ENCODE results near the gene CEP68.

Gene CEP68

GRCh38 chr2:65061146-65061909 lies 5.1 kb downstream of the CEP68 start:
- no peak for DNase-seq

GRCh38 chr2:65061910-65062339 lies 5.7 kb downstream of the CEP68 start:
- no peak for DNase-seq

GRCh38 chr2:65062843-65063825 lies 6.9 kb downstream of the CEP68 start:
- DNase-seq = no peak

- DNase-seq = peak in 1 of 2 experiments; percentile 30
Observed at GRCh38 chr2:65064728-65065552, 8.7 kb downstream of the CEP68 start.

GRCh38 chr2:65067806-65068553 lies 11.8 kb downstream of the CEP68 start:
- DNase-seq = no peak

- no peak for DNase-seq
Observed at GRCh38 chr2:65069439-65069824, 13.2 kb downstream of the CEP68 start.

GRCh38 chr2:65070172-65070830 lies 14.1 kb downstream of the CEP68 start:
- DNase-seq = no peak

- DNase-seq = no peak
Observed at GRCh38 chr2:65070856-65071255, 14.6 kb downstream of the CEP68 start.

- DNase-seq = no peak
Observed at GRCh38 chr2:65071499-65072180, 15.4 kb downstream of the CEP68 start.

GRCh38 chr2:65072181-65072970 lies 16.2 kb downstream of the CEP68 start:
- DNase-seq = no peak

GRCh38 chr2:65073879-65074565 lies 17.8 kb downstream of the CEP68 start:
- no peak for DNase-seq

GRCh38 chr2:65075176-65075575 lies 19.0 kb downstream of the CEP68 start:
- no peak for DNase-seq

GRCh38 chr2:65075605-65076344 lies 19.6 kb downstream of the CEP68 start:
- DNase-seq = no peak

GRCh38 chr2:65076345-65076710 lies 20.1 kb downstream of the CEP68 start:
- DNase-seq = no peak

GRCh38 chr2:65077898-65078297 lies 21.7 kb downstream of the CEP68 start:
- no peak for DNase-seq

- no peak for DNase-seq
Observed at GRCh38 chr2:65079017-65079416, 22.8 kb downstream of the CEP68 start.

- DNase-seq = no peak
Observed at GRCh38 chr2:65081232-65081685, 25.0 kb downstream of the CEP68 start.

- no peak for DNase-seq
Observed at GRCh38 chr2:65085148-65085547, 28.9 kb downstream of the CEP68 start.

- no peak for DNase-seq
Observed at GRCh38 chr2:65092791-65093190, 36.6 kb downstream of the CEP68 start.
